ENCODE measurements around the gene PSMD14.

Gene PSMD14

DNA sequence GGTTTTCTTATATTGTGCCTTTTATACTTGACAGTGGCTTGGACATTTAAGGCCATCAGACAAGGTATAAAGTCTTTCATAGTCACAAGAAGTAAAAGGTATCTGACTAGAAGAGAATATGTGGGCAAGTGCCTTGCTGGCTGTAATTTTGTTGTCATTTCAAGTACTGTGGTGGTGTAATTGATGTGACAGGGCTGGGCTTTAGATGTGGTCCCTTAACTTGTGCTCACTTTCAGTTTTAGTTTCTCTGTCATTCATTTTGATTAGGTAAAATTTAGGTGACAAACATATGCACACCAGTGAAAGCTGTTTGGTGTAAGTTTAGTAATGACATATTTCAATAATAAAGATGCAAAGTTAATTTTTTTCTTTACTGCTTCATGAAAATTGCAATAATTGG lies 76.6 kb downstream of the PSMD14 start:
- DNase-seq (ENCODE audit: extremely low read depth, low read depth): no peak
- no peak overlapping the region for H3K4me3 ChIP-seq (replicated peaks; ENCODE audit: low read depth, low read length)
- TF ChIP-seq, protein P1, sequence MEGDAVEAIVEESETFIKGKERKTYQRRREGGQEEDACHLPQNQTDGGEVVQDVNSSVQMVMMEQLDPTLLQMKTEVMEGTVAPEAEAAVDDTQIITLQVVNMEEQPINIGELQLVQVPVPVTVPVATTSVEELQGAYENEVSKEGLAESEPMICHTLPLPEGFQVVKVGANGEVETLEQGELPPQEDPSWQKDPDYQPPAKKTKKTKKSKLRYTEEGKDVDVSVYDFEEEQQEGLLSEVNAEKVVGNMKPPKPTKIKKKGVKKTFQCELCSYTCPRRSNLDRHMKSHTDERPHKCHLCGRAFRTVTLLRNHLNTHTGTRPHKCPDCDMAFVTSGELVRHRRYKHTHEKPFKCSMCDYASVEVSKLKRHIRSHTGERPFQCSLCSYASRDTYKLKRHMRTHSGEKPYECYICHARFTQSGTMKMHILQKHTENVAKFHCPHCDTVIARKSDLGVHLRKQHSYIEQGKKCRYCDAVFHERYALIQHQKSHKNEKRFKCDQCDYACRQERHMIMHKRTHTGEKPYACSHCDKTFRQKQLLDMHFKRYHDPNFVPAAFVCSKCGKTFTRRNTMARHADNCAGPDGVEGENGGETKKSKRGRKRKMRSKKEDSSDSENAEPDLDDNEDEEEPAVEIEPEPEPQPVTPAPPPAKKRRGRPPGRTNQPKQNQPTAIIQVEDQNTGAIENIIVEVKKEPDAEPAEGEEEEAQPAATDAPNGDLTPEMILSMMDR (IDR thresholded peaks at IDR 0.05; ENCODE audit: low read depth, low read length, missing control alignments): no peak

DNA sequence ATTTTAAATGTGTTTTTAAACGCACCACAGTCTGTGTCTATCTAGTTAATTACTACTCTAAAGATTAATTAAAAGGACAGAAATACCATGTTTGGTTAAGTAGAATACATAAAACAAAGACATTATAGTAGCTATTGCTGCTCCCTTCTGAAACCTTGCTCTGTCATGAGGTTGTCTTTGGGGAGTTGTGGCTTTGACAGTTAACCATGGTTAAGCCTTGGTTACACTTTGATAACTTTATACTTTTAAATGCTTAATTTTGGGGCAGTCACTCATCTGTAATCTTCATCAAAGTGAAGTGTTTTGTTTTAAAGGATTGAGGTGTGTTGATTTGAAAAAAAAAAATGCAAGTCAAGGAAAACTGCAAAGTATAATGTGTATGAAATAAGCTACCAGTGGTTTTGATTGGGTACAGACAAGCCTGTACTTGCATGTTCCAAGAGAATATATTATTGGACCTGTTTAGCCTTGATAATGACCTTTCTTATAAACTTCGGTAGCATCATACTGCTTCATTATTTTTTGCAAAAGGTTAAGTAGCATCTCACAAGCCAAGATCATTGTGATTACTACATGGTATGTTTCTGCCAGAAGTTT lies 78.1 kb downstream of the PSMD14 start:
- no peak overlapping the region for H3K4me3 ChIP-seq (replicated peaks; ENCODE audit: low read depth, low read length)
- no peak for DNase-seq (ENCODE audit: extremely low read depth, low read depth)
- TF ChIP-seq, protein P1 (IDR thresholded peaks at IDR 0.05; ENCODE audit: low read depth, low read length, missing control alignments): no peak

DNA sequence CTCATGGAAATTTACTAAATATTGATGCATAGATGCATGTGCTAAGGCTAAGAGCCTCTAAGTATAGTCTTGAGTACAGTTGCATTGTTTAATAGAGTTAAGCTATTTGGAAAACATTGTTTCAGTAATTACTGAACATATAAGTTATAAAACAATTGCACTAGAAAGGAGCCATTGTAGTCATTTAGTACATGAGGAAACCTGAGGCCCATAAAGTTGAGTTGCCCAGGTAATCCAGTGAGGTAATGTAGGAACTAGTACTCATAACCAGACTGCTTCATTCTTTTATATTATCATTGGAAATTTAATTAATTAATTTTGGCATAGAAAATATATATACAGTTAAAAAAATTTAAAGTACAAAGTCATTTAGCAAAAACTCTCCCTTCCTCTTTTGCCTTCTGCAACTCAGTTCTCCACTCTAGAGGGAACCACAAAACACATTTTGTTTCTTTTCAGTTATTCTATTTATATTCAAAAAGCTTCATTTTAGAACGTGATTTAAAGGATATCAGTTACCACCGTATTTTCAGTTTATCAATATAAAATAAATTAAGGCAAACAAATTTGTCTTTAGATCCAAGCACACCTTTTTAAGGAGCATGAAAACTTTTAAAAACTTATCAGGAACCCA lies 80.0 kb downstream of the PSMD14 start:
- TF ChIP-seq, protein P1 (IDR thresholded peaks at IDR 0.05; ENCODE audit: low read depth, low read length, missing control alignments): no peak
- no peak overlapping the region for H3K4me3 ChIP-seq (replicated peaks; ENCODE audit: low read depth, low read length)
- DNase-seq (ENCODE audit: extremely low read depth, low read depth): no peak

DNA sequence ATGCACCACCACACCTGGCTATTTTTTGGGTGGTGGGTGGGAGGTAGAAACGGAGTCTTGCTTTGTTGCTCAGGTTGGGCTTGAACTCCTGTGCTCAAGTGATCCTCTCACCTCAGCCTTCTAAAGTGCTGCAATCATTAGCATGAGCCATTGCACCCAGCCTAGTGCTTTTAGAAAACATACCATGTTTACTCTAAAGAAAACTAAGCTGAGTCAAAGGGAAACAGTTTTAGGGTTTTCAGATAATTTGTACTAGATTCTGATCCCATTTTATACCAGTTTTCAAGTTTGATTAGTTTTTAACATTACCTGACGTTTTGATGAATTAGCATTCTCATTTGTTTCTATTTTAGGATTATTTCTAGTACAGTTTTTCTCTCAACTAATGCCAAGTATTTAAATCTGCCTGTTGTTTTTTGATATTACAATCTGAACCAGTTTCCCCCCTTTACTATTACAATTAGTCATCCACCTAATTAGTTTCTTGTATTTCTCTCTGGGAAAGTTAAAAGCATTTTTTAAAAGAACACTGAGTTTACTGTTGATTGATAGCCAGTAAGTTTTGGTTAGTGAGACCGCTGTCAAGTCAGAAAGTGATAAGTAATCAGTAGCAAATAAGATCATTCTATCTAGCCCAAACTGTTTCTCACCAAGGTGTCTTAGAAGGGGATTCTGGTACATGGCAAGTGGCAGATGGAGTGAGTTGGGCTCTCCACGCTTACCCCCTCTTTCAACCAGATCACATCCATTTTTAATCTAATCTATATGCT lies 83.7 kb downstream of the PSMD14 start:
- DNase-seq (ENCODE audit: extremely low read depth, low read depth): no peak
- no peak overlapping the region for H3K4me3 ChIP-seq (replicated peaks; ENCODE audit: low read depth, low read length)
- TF ChIP-seq, protein P1 (IDR thresholded peaks at IDR 0.05; ENCODE audit: low read depth, low read length, missing control alignments): no peak

- no peak for DNase-seq (ENCODE audit: extremely low read depth, low read depth)
- no peak overlapping the region for H3K4me3 ChIP-seq (replicated peaks; ENCODE audit: low read depth, low read length)
- TF ChIP-seq, protein P1 (IDR thresholded peaks at IDR 0.05; ENCODE audit: low read depth, low read length, missing control alignments): no peak
Measured at GRCh38 chr2:161400076-161400475, 91.9 kb downstream of the PSMD14 start.

DNA sequence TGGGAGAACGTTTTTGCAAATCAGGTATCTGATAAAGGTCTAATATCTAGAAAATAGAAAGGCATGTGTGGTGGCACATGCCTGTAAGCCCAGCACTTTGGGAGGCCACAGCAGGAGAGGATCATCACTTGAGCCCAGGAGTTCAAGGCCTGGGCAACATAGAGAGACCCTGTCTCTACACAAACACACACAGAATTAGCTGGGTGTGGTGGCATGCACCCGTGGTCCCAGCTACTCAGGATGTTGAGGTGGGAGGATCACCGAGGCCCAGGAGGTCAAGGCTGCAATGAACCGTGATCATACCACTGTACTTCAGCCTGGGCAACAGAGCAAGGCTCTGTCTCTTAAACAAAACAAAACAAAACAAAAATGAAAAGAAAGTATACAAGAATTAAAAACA lies 94.1 kb downstream of the PSMD14 start:
- TF ChIP-seq, protein P1 (IDR thresholded peaks at IDR 0.05; ENCODE audit: low read depth, low read length, missing control alignments): no peak
- no peak overlapping the region for H3K4me3 ChIP-seq (replicated peaks; ENCODE audit: low read depth, low read length)
- no peak for DNase-seq (ENCODE audit: extremely low read depth, low read depth)

Measured in HFF-Myc (cell line).